ENCODE data around the gene AOPEP.

- TF ChIP-seq EP300 (IDR thresholded peaks at IDR 0.05; ENCODE audit: borderline replicate concordance in 1 of 2, low read depth in 1 of 2, low read length in 1 of 2) (no peak), CTCF (IDR thresholded peaks at IDR 0.05) (no peak), SMC3 (IDR thresholded peaks at IDR 0.05; ENCODE audit: low read depth, low read length) (no peak), YY1 (IDR thresholded peaks at IDR 0.05; ENCODE audit: low read depth) (no peak), TAF1 (IDR thresholded peaks at IDR 0.05; ENCODE audit: borderline replicate concordance, low read depth, low read length) (no peak), MAX (IDR thresholded peaks at IDR 0.05; ENCODE audit: low read depth) (no peak), CHD2 (IDR thresholded peaks at IDR 0.05; ENCODE audit: low read length, partially characterized antibody) (no peak)
Measured at GRCh38 chr9:95085861-95086563, 359.5 kb downstream of the AOPEP start.
